Endothelial cell of hepatic sinusoid (primary cell): ENCODE data around the gene SCYL3.
"Not testable (repeated sequence)": the region's sequence is repeated elsewhere in the genome, so short reads cannot be mapped to it uniquely, and the experiment has no call there.

Source experiments
- in situ Hi-C: cut with HindIII; loops from 2 replicates; pipeline ENCODE4 v1.10.0; 2017; ENCODE audit warnings: low sequenced_read_pairs

SCYL3 gene

GRCh38 chr1:169873582-169874199, 20.0 kb downstream of the SCYL3 start:
- in situ Hi-C loops: no loop called here

GRCh38 chr1:169872906-169873305, 20.8 kb downstream of the SCYL3 start:
- in situ Hi-C loops: no loop called here

GRCh38 chr1:169871988-169872387, 21.7 kb downstream of the SCYL3 start:
- in situ Hi-C loops: not testable (repeated sequence)

GRCh38 chr1:169869426-169869825, 24.3 kb downstream of the SCYL3 start:
- in situ Hi-C loops: no loop called here

- in situ Hi-C loops: no loop called here
These were observed 24.7 kb downstream of the SCYL3 start for GRCh38 chr1:169868978-169869377.

- in situ Hi-C loops: no loop called here
These were observed 26.6 kb downstream of the SCYL3 start for GRCh38 chr1:169867012-169867675.

- in situ Hi-C loops: no loop called here
These were observed 27.1 kb downstream of the SCYL3 start for GRCh38 chr1:169866577-169866976.

- in situ Hi-C loops: not testable (repeated sequence)
These were observed 29.2 kb downstream of the SCYL3 start for GRCh38 chr1:169864531-169864930.

GRCh38 chr1:169860750-169861149, 32.9 kb downstream of the SCYL3 start:
- in situ Hi-C loops: no loop called here

- in situ Hi-C loops: no loop called here
These were observed 33.5 kb downstream of the SCYL3 start for GRCh38 chr1:169860187-169860586.

GRCh38 chr1:169859001-169859400, 34.7 kb downstream of the SCYL3 start:
- in situ Hi-C loops: no loop called here

GRCh38 chr1:169858467-169858866, 35.2 kb downstream of the SCYL3 start:
- in situ Hi-C loops: no loop called here

GRCh38 chr1:169853341-169853740, 40.4 kb downstream of the SCYL3 start:
- in situ Hi-C loops: no loop called here

GRCh38 chr1:169849346-169850022, 44.2 kb downstream of the SCYL3 start:
- in situ Hi-C loops: no loop called here

GRCh38 chr1:169848456-169848855, 45.2 kb downstream of the SCYL3 start:
- in situ Hi-C loops: no loop called here

GRCh38 chr1:169844941-169845608, 48.6 kb downstream of the SCYL3 start:
- in situ Hi-C loops: no loop called here

- in situ Hi-C loops: no loop called here
These were observed 54.8 kb downstream of the SCYL3 start for GRCh38 chr1:169838942-169839341.

- in situ Hi-C loops: no loop called here
These were observed 57.5 kb downstream of the SCYL3 start for GRCh38 chr1:169836198-169836597.

GRCh38 chr1:169835647-169836046, 58.0 kb downstream of the SCYL3 start:
- in situ Hi-C loops: no loop called here

- in situ Hi-C loops: loop anchor here (5.0 kb wide), 1 partner anchor 48 kb away; no protein-coding TSS in a partner anchor
These were observed 58.8 kb downstream of the SCYL3 start for GRCh38 chr1:169834869-169835268.

GRCh38 chr1:169833179-169833901, 60.4 kb downstream of the SCYL3 start:
- in situ Hi-C loops: loop anchor here (5.0 kb wide), 1 partner anchor 46 kb away; no protein-coding TSS in a partner anchor
